Common myeloid progenitor, CD34-positive (primary cell): ENCODE results near the gene TLCD1.

ENCODE experiments used
- CTCF ChIA-PET: fragments of 350-600 bp; sonication (Branson Sonifier 250); formaldehyde crosslinking; loops from one replicate; lab custom pipeline; 2021; ENCODE audit warnings: antibody characterized with exemption; lab: Charles Lee
- POLR2A ChIA-PET: fragments of 350-600 bp; sonication (Branson Sonifier 250); formaldehyde crosslinking; loops from one replicate; lab custom pipeline; 2021; ENCODE audit warnings: antibody characterized with exemption; lab: Charles Lee
- DNase-seq, 3 donors: peaks; one replicate each; pipeline versions ENCODE4 v3.0.0 to v3.0.0-alpha.2; 2013
- H3K27ac ChIP-seq, 2 experiments: 1 replicate in 1 of 2; 2 replicates in 1 of 2; pipeline ENCODE4 v1.7.0; 2013; ENCODE audit warnings: inconsistent platforms in 2 of 2, low read length in 2 of 2, mild to moderate bottlenecking in 2 of 2, low read depth in 1 of 2, moderate library complexity in 1 of 2; ENCODE audit not compliant: severe bottlenecking in 2 of 2, insufficient read depth in 1 of 2, poor library complexity in 1 of 2
- H3K27me3 ChIP-seq, 5 experiments: replicated peaks in 2 of 5; 1 replicate in 3 of 5; 2 replicates in 2 of 5; pipeline versions ENCODE4 v1.6.1 to v1.7.0; 2013; ENCODE audit warnings: low read length in 4 of 5, mild to moderate bottlenecking in 2 of 5, moderate library complexity in 2 of 5, inconsistent platforms in 1 of 5; ENCODE audit not compliant: insufficient read depth in 5 of 5, control insufficient read depth in 4 of 5
- H3K36me3 ChIP-seq, 4 experiments: 1 replicate in 2 of 4; 2 replicates in 2 of 4; pipeline versions ENCODE4 v1.6.1 to v1.7.0; 2013; ENCODE audit warnings: low read length in 3 of 4, control low read depth in 1 of 4, mild to moderate bottlenecking in 1 of 4; ENCODE audit not compliant: control insufficient read depth in 4 of 4, insufficient read depth in 4 of 4
- H3K4me1 ChIP-seq, 4 experiments: 1 replicate in 3 of 4; 2 replicates in 1 of 4; pipeline versions ENCODE4 v1.6.1 to v1.7.1; 2013; ENCODE audit warnings: low read length in 3 of 4, mild to moderate bottlenecking in 3 of 4, control low read depth in 1 of 4, inconsistent platforms in 1 of 4, moderate library complexity in 1 of 4; ENCODE audit not compliant: control insufficient read depth in 4 of 4, insufficient read depth in 4 of 4; ENCODE audit errors: control extremely low read depth in 1 of 4
- H3K4me3 ChIP-seq, 7 experiments: 1 replicate in 4 of 7; 2 replicates in 3 of 7; pipeline versions ENCODE4 v1.5.1 to v1.7.0; 2013; ENCODE audit warnings: mild to moderate bottlenecking in 7 of 7, low read length in 6 of 7, moderate library complexity in 6 of 7, inconsistent platforms in 2 of 7, low read depth in 2 of 7, control low read depth in 1 of 7; ENCODE audit not compliant: insufficient read depth in 4 of 7, control insufficient read depth in 1 of 7; ENCODE audit errors: extremely low read depth in 1 of 7
- H3K9me3 ChIP-seq, 5 experiments: 1 replicate in 4 of 5; 2 replicates in 1 of 5; pipeline versions ENCODE4 v1.6.1 to v1.7.1; 2013; ENCODE audit warnings: low read length in 4 of 5, mild to moderate bottlenecking in 2 of 5, inconsistent platforms in 1 of 5, low read depth in 1 of 5, moderate library complexity in 1 of 5; ENCODE audit not compliant: control insufficient read depth in 4 of 5, insufficient read depth in 2 of 5; ENCODE audit errors: control extremely low read depth in 1 of 5
- WGBS: methylation state at CpG from one replicate; pipeline ENCODE4 v1.1.5; 2013; ENCODE audit not compliant: insufficient coverage; 5-methylcytosine and 5-hydroxymethylcytosine counted together

Gene TLCD1

DNA sequence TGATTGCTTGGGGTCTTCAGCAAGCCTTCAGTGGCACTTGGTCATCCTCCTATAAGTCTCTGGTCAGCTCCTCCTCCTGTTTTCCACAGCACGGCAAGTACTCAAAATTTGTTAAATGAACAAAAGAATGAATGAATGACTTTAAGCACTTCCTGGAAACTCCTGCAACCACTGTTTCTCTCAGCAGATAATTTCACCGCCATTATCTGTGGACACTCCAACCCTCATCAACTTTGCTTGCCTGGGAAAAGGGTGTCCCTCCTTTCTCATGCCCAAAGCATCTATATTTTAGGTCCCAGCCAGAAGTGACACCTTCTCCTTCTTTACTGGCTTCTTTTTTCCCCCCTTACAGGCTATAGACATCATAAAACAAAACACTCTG, 18.7 kb downstream of the TLCD1 start:
- no peak overlapping the region for H3K4me3 ChIP-seq
- no peak overlapping the region for H3K27ac ChIP-seq
- ChIA-PET POLR2A (no interaction called here), CTCF (interaction anchor here (0.9 to 1.6 kb wide), 2 partner anchors 32 to 45 kb away, joined by 3 read pairs; partner anchors contain the start of genes SDF2 and SUPT6H)
- DNase-seq = no peak
- no peaks in the 10 kb centered on the region for H3K9me3 ChIP-seq
- no peaks in the 10 kb centered on the region for H3K27me3 ChIP-seq
- H3K4me1 ChIP-seq = peaks cover 0 to 20% (median 17%) of the 10 kb centered on the region in 4 experiments
- H3K36me3 ChIP-seq = peaks cover 7 to 30% (median 19%) of the 10 kb centered on the region in 4 experiments
- 89% methylated on average over 1 of the region's 2 CpGs for WGBS

DNA sequence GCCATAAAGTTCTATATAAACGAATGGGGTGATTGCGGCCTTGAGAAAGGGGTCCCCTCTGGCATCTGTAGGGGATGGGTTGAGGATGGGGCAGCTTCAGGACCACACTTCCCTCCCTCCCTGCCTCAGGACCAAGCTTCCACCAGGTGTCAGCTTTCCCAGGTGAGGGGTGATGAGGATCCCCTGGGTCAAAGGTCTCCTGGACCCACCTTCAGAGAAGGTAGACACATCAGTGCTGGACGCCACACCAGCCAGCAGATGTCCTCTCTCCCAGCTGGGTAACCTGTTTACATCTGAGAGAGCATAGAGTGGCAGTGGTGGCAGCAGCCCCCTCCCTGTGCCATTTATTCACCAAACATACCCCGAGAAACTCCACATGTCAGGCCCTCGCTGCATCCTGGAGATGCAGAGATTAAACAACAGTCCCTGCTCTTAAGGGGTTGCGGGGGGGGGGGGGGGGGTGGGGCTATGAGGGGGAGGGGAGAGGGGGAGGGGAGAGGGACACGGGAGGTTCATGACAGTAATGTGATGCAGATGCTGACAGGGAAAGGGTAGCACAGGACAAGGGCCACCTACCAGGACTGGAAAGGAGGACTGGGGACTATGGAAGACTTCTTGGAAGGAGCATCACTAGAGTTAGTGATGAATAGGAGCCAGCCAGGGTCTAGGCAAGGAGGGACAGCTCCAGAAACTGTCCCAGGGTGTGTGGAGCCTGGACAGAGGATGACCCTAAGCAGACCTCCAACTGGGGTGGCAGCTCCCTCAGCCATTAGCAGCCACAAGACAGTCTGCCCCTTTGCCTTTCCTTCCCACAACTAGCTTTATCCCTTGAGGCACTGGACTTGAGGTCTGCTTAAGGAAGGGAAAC, 19.3 kb downstream of the TLCD1 start:
- Histone ChIP-seq H3K27ac (no peak overlapping the region), H3K9me3 (no peaks in the 10 kb centered on the region), H3K36me3 (peaks cover 7 to 36% (median 24%) of the 10 kb centered on the region in 4 experiments), H3K4me3 (no peak overlapping the region), H3K27me3 (no peaks in the 10 kb centered on the region), H3K4me1 (peaks cover 0 to 14% (median 11%) of the 10 kb centered on the region in 4 experiments)
- ChIA-PET CTCF (interaction anchor here (1.6 kb wide), 1 partner anchor 31 kb away, joined by 3 read pairs; no protein-coding TSS in a partner anchor), POLR2A (no interaction called here)
- no peak for DNase-seq
- WGBS = 88% methylated on average over 1 of the region's 7 CpGs

DNA sequence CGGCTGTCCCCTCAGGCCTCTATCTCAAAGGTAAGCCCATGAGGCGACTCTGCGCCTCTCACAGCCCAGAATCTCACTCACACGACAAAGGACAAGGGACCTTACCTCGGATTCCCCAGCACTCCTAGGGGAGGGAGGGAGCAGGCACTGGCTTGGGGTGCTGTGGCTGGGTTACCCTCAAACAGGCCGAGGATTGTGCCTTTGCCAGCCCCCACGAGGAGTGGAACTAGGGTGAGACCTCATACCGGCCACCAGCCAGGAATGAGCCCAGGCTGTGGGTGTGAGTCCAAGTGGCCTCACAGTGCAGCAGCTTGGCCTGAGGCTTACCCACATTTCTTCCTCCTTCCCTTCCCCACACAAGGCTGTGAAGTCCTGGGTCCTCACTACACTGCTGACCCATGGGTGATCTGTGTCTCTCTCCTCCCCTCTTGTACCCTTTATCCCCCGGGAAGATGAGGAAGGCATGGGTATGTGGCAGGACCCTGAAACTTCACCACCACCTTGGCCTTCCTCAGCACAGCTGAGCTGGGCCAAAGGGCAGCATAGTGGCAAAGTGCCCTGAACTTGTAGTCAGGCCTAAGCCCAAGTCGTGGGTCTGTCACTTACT, 20.2 kb downstream of the TLCD1 start:
- WGBS = 94% methylated on average over 8 of the region's 10 CpGs
- ChIA-PET CTCF (no interaction called here), POLR2A (interaction anchor here (0.7 kb wide), 1 partner anchor 13 kb away, joined by 3 read pairs; no protein-coding TSS in a partner anchor)
- DNase-seq = no peak
- Histone ChIP-seq H3K4me1 (peaks cover 0 to 8% (median 6%) of the 10 kb centered on the region in 4 experiments), H3K4me3 (peak overlapping the region in 1 of 7 experiments; percentile 0), H3K27me3 (no peaks in the 10 kb centered on the region), H3K36me3 (peaks cover 11 to 45% (median 30%) of the 10 kb centered on the region in 4 experiments), H3K9me3 (no peaks in the 10 kb centered on the region), H3K27ac (no peak overlapping the region)

- ChIA-PET POLR2A (interaction anchor here (0.7 kb wide), 1 partner anchor 12 kb away, joined by 3 read pairs; no protein-coding TSS in a partner anchor), CTCF (interaction anchor here (0.9 to 1.0 kb wide), 4 partner anchors 11 to 58 kb away, joined by 3 to 5 read pairs (median 4); no protein-coding TSS in a partner anchor)
- DNase-seq = no peak
- no peak overlapping the region for H3K27ac ChIP-seq
- H3K4me1 ChIP-seq = peaks cover 0 to 3% (median 2%) of the 10 kb centered on the region in 4 experiments
- no peak overlapping the region for H3K4me3 ChIP-seq
- no peaks in the 10 kb centered on the region for H3K27me3 ChIP-seq
- H3K9me3 ChIP-seq = no peaks in the 10 kb centered on the region
- H3K36me3 ChIP-seq = peaks cover 14 to 52% (median 36%) of the 10 kb centered on the region in 4 experiments
- 91% methylated on average over 5 of the region's 5 CpGs for WGBS
These were observed 20.9 kb downstream of the TLCD1 start for GRCh38 chr17:28705074-28705659.

DNA sequence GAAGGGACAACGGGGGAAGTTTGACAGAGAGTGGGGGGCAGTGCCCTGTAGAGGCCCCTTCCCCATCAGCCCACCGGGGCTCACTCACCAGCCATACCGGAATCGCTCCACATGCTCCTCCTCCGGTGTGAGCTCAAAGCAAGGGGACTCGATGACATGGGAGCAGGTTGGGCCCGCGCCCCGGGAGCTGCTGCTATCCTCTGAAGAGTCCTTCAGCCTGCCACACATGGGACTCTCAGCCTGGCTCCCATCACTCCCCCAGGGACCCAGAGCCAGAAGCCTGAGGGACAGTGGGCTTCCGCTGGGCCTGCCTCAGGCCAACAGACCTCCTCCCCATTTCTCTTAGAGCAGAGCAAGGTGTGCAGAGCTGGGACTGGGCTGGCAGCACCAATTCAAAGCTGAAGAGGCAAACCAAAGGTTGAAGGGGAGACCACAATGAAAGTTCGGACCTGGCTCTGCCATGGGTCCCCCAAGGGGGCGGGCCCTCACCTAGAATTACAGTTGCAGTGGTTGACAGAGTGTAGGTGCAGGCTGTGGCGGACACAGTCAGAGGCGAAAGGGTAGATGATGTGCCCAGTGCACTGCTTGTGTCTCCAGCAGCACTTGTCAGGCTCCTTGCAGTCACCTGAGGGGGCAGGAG, 21.7 kb downstream of the TLCD1 start:
- Histone ChIP-seq H3K27ac (no peak overlapping the region), H3K4me1 (no peaks in the 10 kb centered on the region), H3K4me3 (no peak overlapping the region), H3K9me3 (no peaks in the 10 kb centered on the region), H3K27me3 (no peaks in the 10 kb centered on the region), H3K36me3 (peaks cover 16 to 60% (median 44%) of the 10 kb centered on the region in 4 experiments)
- DNase-seq = no peak
- 93% methylated on average over 12 of the region's 14 CpGs for WGBS
- ChIA-PET POLR2A (no interaction called here), CTCF (interaction anchor here (0.9 to 1.0 kb wide), 4 partner anchors 10 to 57 kb away, joined by 3 to 5 read pairs (median 4); no protein-coding TSS in a partner anchor)

DNA sequence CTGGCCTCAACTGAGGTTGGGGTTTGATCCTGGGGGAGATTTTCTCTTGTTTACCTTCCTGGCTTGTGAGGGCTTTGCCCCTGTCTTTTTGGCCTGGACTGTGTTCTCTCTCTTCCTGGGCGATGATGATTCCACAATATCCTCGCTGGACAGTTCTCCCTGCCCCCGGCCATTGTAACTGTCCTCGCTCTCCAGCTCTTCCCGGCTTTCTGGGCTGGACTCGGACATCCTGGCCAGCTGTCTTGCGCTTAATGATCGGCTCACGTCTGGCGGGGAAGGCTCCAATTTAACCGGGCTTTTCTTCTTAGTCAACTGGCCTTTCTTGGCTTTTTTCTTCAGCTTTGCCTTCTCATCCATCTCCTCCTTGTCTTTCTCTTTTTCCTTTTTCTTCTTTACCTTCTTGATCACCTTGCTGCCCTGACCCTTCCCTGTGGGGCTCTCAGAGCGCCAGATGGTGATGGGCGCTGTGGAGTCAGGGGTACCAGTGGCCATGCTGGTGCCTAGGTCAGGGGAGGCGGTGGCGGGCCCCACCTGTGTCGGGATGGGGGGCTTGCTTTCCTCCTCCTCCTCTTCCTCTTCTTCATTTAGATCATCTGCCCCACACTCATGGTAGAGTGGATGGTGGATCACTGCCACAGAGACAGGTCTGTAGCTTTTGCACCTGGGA, 22.3 kb downstream of the TLCD1 start:
- 98% methylated on average over 13 of the region's 16 CpGs for WGBS
- Histone ChIP-seq H3K9me3 (no peaks in the 10 kb centered on the region), H3K36me3 (peaks cover 22 to 67% (median 48%) of the 10 kb centered on the region in 4 experiments), H3K4me1 (no peaks in the 10 kb centered on the region), H3K27ac (no peak overlapping the region), H3K4me3 (no peak overlapping the region), H3K27me3 (no peaks in the 10 kb centered on the region)
- no peak for DNase-seq
- POLR2A ChIA-PET = no interaction called here
- CTCF ChIA-PET = no interaction called here
